Measurements from ENCODE around the gene CNR2. TPM values are rescaled to one million over a fixed set of nuclear protein-coding genes. Genes with fewer than 3 reads are reported as not detected.
"Not testable (repeated sequence)": the region's sequence is repeated elsewhere in the genome, so short reads cannot be mapped to it uniquely, and the experiment has no call there.

CNR2 gene
- total RNA-seq, 1 donor from 2014 or later: not detected

DNA sequence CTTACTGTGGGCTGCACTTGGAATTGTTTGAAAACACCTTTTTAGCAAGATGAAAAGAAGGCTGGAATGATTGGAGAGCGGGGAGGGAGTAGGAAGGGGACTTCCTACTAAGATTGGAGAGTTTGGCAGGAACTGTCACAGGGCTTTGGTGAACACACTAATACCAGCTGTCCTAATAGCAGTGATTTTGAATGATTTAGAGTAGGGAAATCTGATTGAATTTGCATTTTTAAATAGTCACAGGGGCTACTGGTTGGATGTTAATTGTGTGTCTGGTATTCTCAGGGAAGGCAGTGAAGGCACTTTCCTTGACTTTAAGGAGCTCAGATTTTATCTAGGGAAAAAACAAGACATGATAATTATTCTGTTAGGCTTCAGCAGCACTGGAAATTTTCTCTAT is 85.4 kb downstream of the CNR2 start:
- peaks cover 13% of the 10 kb centered on the region for H3K4me1 Mint-ChIP-seq

DNA sequence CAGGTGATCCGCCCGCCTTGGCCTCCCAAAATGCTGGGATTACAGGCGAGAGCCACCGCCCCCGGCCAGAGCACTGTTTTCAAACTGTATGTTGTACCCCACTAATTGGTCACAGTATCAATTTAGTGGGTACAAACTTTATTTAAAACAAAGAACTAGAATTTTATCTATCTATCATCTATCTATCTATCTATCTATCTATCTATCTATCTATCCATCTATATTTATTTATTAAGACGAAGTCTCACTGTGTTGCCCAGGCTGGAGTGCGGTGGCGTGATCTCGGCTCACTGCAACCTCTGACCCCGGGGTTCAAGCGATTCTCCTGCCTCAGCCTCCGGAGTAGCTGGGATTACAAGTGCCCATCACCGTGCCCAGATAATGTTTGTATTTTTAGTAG is 86.6 kb downstream of the CNR2 start:
- H3K4me1 Mint-ChIP-seq: peaks cover 13% of the 10 kb centered on the region
- not testable (repeated sequence) for H3K36me3 Mint-ChIP-seq; H3K27ac Mint-ChIP-seq; DNase-seq (ENCODE audit: low spot score in 2 of 2, unreplicated experiment in 2 of 2); H3K9me3 Mint-ChIP-seq; H3K27me3 Mint-ChIP-seq (ENCODE audit: low read depth); H3K4me3 Mint-ChIP-seq

More for the DNA sequence above, 85.4 kb downstream of the CNR2 start:
- H3K36me3 Mint-ChIP-seq: no peaks in the 10 kb centered on the region
- DNase-seq (ENCODE audit: low spot score in 2 of 2, unreplicated experiment in 2 of 2): no peak
- no peaks in the 10 kb centered on the region for H3K9me3 Mint-ChIP-seq
- H3K27ac Mint-ChIP-seq: peak overlapping the region; percentile 17
- TF ChIP-seq, protein P1, sequence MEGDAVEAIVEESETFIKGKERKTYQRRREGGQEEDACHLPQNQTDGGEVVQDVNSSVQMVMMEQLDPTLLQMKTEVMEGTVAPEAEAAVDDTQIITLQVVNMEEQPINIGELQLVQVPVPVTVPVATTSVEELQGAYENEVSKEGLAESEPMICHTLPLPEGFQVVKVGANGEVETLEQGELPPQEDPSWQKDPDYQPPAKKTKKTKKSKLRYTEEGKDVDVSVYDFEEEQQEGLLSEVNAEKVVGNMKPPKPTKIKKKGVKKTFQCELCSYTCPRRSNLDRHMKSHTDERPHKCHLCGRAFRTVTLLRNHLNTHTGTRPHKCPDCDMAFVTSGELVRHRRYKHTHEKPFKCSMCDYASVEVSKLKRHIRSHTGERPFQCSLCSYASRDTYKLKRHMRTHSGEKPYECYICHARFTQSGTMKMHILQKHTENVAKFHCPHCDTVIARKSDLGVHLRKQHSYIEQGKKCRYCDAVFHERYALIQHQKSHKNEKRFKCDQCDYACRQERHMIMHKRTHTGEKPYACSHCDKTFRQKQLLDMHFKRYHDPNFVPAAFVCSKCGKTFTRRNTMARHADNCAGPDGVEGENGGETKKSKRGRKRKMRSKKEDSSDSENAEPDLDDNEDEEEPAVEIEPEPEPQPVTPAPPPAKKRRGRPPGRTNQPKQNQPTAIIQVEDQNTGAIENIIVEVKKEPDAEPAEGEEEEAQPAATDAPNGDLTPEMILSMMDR (IDR thresholded peaks at IDR 0.05; ENCODE audit: unreplicated experiment): no peak
- H3K4me3 Mint-ChIP-seq: no peak overlapping the region
- H3K27me3 Mint-ChIP-seq (ENCODE audit: low read depth): peaks cover 2% of the 10 kb centered on the region

DNA sequence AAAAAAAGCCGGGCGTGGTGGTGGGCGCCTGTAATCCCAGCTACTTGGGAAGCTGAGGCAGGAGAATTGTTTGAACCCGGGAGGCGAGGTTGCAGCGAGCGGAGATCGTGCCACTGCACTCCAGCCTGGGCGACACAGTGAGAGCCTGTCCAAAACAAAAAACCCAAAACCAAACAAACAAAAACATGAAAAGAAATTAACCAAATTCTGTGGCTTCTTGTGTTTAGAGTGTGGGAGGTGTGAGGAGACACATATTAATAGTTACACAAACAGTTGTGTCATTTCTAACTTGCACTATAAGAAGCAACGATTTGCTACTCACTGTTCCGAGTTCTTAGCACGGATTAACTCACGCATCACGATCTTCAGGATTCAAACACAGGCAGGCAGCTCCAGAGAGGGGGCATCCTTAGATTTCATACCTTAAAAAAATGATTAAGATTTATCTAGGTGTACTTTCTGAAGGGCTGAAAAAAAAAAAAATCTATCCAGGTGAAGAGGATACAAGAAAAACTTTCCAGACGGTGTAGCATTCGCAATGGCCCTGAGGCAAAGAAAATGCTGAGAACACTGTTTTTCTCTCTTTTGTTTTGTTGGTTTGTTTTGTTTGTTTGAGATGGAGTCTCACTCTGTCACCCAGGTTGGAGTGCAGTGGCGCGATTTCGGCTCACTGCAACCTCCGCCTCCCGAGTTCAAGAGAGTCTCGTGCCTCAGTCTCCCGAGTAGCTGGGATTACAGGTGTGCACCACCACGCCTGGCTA is 87.2 kb downstream of the CNR2 start:
- Mint-ChIP-seq H3K4me3 (peak overlapping the region; percentile 96), H3K27ac (peak overlapping the region; percentile 97), H3K27me3 (ENCODE audit: low read depth) (no peaks in the 10 kb centered on the region), H3K9me3 (no peaks in the 10 kb centered on the region), H3K4me1 (peaks cover 13% of the 10 kb centered on the region), H3K36me3 (no peaks in the 10 kb centered on the region)
- TF ChIP-seq, protein P1 (IDR thresholded peaks at IDR 0.05; ENCODE audit: unreplicated experiment): no peak
- DNase-seq (ENCODE audit: low spot score in 2 of 2, unreplicated experiment in 2 of 2): no peak

DNA sequence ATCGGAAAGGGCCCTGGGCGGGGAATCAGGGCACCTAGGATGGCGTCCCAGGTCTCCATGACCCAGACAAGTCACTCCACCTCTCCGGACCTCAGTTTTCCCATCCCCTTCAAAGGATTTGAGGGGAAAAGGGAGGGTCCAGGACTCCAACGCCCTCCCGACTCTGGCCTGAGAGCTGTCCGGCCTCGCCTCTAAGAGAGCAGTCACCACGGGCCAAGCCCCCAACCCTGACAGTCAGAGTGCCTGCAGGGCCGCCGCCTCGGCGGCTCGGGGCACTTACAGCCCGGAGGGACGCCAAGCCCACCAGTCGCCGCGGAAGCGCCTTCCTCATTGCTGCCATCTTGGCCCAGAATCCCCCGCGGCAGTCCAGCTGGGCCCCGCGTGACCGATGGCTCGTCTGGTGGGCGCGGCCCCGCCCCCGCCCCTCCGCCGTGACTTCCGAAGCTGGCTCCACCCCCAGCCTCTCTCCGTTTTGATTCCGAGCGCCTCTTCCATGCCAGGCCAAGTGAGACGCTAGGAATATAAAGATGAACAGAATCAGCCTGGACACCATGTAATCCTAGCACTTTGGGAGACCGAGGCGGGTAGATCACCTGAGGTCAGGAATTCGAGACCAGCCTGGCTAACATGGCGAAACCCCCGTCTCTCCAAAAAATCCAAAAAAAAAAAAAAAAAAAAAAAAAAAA is 87.9 kb downstream of the CNR2 start, which contains the start of gene HMGCL:
TSS of gene HMGCL (minus strand) at position 354 of the 686 bp plus-strand sequence. CDS start at position 340, 14 bp downstream.
- Mint-ChIP-seq H3K36me3 (no peaks in the 10 kb centered on the region), H3K27me3 (ENCODE audit: low read depth) (no peaks in the 10 kb centered on the region), H3K4me1 (peaks cover 13% of the 10 kb centered on the region), H3K4me3 (peak within 1 kb of the TSS; percentile 96), H3K27ac (peak within 1 kb of the TSS; percentile 97), H3K9me3 (no peaks in the 10 kb centered on the region)
- peak; percentile 89 for DNase-seq (ENCODE audit: low spot score in 2 of 2, unreplicated experiment in 2 of 2)
- TF ChIP-seq, protein P1 (IDR thresholded peaks at IDR 0.05; ENCODE audit: unreplicated experiment): no peak

DNA sequence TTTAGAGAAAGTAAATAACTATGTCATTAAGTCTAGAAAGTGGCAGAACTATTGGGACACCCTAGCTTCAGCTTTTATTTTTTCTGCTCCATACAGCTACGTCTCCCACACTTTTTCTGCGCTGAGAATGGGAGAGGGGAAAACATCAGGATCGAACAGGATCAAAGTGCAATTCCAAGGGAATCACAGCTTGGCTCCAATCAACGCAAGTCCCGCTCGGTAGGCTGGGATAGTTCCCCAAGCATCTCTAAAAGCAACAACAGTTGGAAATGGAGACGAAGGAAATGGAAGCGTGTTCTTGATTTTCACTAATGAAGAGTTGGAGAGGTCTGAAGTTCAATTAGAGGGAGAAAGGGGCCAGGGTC is 88.5 kb downstream of the CNR2 start:
- no peak for DNase-seq (ENCODE audit: low spot score in 2 of 2, unreplicated experiment in 2 of 2)
- no peaks in the 10 kb centered on the region for H3K36me3 Mint-ChIP-seq

More for the DNA sequence above, 88.5 kb downstream of the CNR2 start:
- Mint-ChIP-seq H3K4me1 (peaks cover 13% of the 10 kb centered on the region), H3K27ac (peak overlapping the region; percentile 97), H3K9me3 (no peaks in the 10 kb centered on the region), H3K27me3 (ENCODE audit: low read depth) (no peaks in the 10 kb centered on the region), H3K4me3 (peak overlapping the region; percentile 96)
- TF ChIP-seq, protein P1 (IDR thresholded peaks at IDR 0.05; ENCODE audit: unreplicated experiment): no peak
